Measurements from ENCODE around the gene KLHL29. TPM values are rescaled to one million over a fixed set of nuclear protein-coding genes. Genes with fewer than 3 reads are reported as not detected.
A peak's percentile ranks its signal among the peaks of the same experiment; 100 is the strongest.

The KLHL29 gene
- total and polyA plus RNA-seq, 2 of the 13 experiments (the other 11 are each of a cell fraction or from before 2014, with no cell fraction given) = 0.01 TPM; not detected in 1

- no peak for TF ChIP-seq MTERF4 (CRISPR knock-in tag; IDR thresholded peaks at IDR 0.05)
- no peak for TF ChIP-seq PAX8 (CRISPR knock-in tag; IDR thresholded peaks at IDR 0.05; ENCODE audit: borderline replicate concordance)
- peak; percentile 13; the same call in 1 of the 2 replicates for TF ChIP-seq HNF4G (IDR thresholded peaks at IDR 0.05; ENCODE audit: borderline replicate concordance, low read depth, low read length)
- no peak for TF ChIP-seq HNF4G (CRISPR knock-in tag; IDR thresholded peaks at IDR 0.05; ENCODE audit: borderline replicate concordance, low read depth)
- no peak for TF ChIP-seq ZBTB20 (CRISPR knock-in tag; IDR thresholded peaks at IDR 0.05; ENCODE audit: borderline replicate concordance, low read depth)
- TF ChIP-seq SALL1 (CRISPR knock-in tag; IDR thresholded peaks at IDR 0.05) = peak; percentile 74
- TF ChIP-seq ZBTB7B (CRISPR knock-in tag; IDR thresholded peaks at IDR 0.05) = 0 out of 2 replicates have a peak, but pooled peaks have one; percentile 23
- 0 out of 2 replicates have a peak, but pooled peaks have one; percentile 48 for TF ChIP-seq TARDBP (CRISPR knock-in tag; IDR thresholded peaks at IDR 0.05)
- TF ChIP-seq CERS6 (CRISPR knock-in tag; IDR thresholded peaks at IDR 0.05) = no peak
- 0 out of 2 replicates have a peak, but pooled peaks have one; percentile 24 for TF ChIP-seq THAP11 (CRISPR knock-in tag; IDR thresholded peaks at IDR 0.05)
- 0 out of 2 replicates have a peak, but pooled peaks have one; percentile 53 for TF ChIP-seq DPF2 (CRISPR knock-in tag; IDR thresholded peaks at IDR 0.05; ENCODE audit: borderline replicate concordance, low read depth)
- 0 out of 4 replicates have a peak, but pooled peaks of 1 of the 2 experiments have one; percentile 40 for TF ChIP-seq KLF16 (CRISPR knock-in tag; IDR thresholded peaks at IDR 0.05)
- no peak for TF ChIP-seq ZNF777 (CRISPR knock-in tag; IDR thresholded peaks at IDR 0.05)
- TF ChIP-seq SRSF4 (IDR thresholded peaks at IDR 0.05; ENCODE audit: low read depth, low read length, poor library complexity, severe bottlenecking) = no peak
- TF ChIP-seq FOXJ3 (CRISPR knock-in tag; IDR thresholded peaks at IDR 0.05; ENCODE audit: borderline replicate concordance) = peak; percentile 58; the same call in 1 of the 2 replicates
- TF ChIP-seq TOE1 (CRISPR knock-in tag; IDR thresholded peaks at IDR 0.05) = no peak
- TF ChIP-seq PHF21A (CRISPR knock-in tag; IDR thresholded peaks at IDR 0.05) = peak; percentile 70
- no peak for TF ChIP-seq NFIC (IDR thresholded peaks at IDR 0.05; ENCODE audit: low read length)
- TF ChIP-seq MBNL3 (CRISPR knock-in tag; conservative IDR thresholded peaks at IDR 0.05) = no peak
- TF ChIP-seq MED1 (CRISPR knock-in tag; IDR thresholded peaks at IDR 0.05) = peak; percentile 66
- no peak for TF ChIP-seq ZNF275 (CRISPR knock-in tag; IDR thresholded peaks at IDR 0.05; ENCODE audit: borderline replicate concordance)
- no peak for TF ChIP-seq PRPF4 (IDR thresholded peaks at IDR 0.05; ENCODE audit: low read depth, low read length, poor library complexity, severe bottlenecking)
- TF ChIP-seq ARID4A (CRISPR knock-in tag; IDR thresholded peaks at IDR 0.05; ENCODE audit: borderline replicate concordance) = no peak
- TF ChIP-seq ZNF44 (CRISPR knock-in tag; IDR thresholded peaks at IDR 0.05) = no peak
Observed at GRCh38 chr2:23520256-23520655, 135.3 kb downstream of the KLHL29 start (continued).

Data from HepG2 (cell line).